ENCODE data around the gene HMCN2.

- TF ChIP-seq POLR2A (IDR thresholded peaks at IDR 0.05): no peak
- no peak for TF ChIP-seq CTCF (IDR thresholded peaks at IDR 0.05)
- no peak for TF ChIP-seq EP300 (IDR thresholded peaks at IDR 0.05)
Measured at GRCh38 chr9:130356033-130356432, 90.5 kb downstream of the HMCN2 start.

Data from upper lobe of left lung (tissue), 4 donors.